DMS 273 (cell line): Measurements from ENCODE around the gene EGFR.

ENCODE experiments used
- DNase-seq: peaks from one replicate; lab custom pipeline; 2025; ENCODE audit not compliant: unreplicated experiment; lab: John Stamatoyannopoulos, UW

EGFR gene

DNA sequence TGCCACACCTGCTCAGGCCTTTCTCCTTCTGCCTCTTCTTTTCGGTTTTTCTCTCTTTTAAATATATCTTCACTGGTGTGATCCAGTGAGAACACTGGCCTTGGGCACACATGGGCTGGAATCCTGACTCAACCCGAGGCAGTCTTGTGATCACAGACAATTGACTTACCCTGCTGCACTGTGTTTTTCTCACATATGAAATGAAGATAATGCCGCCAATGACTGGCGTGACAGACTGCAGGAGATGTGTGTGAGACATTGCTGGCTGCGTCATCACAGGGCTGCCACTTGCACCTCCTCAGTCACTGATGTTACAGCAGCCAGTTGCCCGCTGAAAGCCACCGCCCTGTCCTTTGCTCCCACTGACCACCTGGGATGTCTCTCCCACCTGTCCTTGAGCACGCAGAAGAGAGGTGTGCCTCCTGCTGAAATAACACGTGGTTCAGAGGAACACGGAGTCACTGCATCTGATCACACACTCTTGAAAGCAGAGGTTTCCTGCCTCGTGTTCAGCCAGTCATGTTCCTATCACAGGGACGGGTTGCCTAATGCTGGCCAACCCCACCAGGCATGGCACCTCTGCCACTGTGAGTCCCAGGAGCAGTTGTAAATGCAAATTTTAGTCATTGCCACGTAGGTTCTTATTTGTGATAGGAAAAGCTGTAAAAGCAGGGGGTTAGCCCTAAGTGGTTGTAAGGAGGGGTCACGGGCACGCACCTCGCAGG, 221.8 kb downstream of the EGFR start:
- no peak for DNase-seq

DNA sequence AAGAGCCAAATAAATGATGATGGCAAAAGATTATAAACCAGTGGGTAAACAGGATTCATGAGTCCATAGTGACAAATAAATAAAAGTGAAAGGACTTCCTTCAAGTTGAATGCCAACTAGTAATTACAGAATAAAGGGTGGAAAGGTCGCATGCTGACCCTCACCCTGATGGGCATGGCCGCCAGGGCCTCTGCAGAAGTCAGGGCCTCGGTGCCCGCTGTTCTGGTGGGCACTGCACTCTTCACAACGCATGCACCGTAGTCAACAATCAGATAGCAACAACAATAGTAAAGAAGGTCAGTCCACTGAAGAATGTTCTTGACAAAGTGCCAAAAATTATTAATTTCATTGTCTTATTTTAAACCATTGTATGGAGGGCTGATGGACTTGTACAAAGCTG, 223.1 kb downstream of the EGFR start:
- no peak for DNase-seq

DNA sequence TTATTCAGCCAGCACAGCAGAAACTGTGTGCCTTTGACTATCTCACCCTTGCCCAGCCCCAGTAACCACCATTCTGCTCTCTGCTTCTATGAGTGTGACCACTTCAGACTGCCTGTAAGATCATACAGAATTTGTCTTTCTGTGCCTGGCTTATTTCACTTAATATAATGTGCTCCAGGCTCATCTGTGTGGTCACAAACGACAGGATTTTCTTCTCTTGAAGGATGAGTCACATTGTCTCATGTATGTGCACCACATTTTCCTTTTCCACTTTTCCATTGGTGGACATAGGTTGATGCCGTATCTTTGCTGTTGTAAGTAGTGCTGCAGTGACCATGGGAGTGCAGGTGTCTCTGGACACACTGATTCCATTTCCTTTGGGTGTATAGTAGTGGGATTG, 223.8 kb downstream of the EGFR start:
- DNase-seq: no peak

DNA sequence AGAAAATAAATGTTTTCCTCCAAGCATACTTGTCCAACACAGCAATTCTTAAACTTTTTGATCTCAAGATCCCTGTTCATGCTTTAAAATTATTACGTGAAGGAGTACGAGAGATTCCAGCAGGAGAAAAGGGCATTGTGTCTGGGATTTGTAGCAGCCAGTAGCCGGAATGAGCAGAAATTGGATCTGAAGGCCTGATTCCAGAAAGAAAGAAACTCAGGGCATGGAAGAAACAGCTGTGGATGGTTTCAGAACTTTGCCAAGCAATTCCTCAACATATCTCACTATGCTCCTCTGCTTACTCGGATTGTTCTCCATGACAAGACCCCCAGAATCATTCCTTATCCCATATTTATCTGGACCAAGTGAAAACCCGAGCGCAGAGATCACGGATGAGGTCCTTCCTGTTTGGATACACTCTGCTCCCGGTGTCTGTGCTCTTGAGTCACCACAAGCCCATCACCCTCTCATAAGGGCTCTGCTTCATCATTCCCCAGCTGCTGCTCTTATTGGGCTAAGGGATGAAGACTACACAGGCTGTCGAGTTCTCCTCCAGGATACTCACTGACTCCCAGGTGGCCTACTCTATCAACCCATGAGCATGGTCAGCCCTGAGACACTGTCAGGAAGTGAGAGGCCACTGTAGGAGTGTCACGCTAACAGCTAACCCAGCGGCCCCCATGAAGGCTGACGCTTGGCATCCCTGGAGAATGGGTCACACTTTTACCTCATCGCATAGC, 225.4 kb downstream of the EGFR start:
- DNase-seq: no peak

DNA sequence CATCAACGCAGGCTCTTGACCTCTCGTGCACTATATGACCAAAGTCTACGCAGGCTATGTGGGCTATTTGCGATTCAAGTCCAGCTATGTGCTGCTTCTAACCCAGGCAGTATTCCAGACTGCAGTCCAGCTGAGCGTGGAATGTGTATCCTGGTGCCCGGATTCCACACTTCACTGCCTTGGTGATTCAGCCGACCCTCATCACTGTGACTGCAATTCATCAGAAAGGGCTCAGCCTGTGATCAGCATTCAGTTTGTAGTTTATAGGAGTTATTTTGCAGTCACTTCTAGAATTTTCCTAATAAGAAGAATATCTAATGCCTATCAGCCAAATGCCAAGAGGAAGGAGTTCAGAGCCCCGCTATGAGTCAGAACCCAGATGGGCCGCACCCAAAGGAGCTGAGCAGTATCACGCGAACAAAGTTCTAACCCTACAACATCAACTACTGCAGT, 226.5 kb downstream of the EGFR start:
- no peak for DNase-seq

DNA sequence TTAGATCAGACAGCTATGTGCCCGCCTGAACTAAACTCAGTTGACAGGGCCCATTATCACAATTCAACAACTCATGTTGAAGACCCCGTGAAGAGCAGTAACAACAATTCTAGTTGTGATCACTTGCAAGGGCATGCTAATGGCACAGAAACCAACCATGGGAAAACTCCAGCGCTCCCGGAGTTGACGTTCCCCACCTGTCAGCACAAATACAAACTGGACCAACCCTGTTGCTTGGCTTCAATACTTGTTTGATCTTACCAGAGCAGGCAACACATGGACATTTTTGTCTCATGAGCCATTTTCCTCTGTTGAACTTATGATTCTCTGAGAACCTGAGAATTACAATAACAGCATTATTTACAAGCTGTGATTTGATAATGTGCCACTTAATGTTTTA, 227.4 kb downstream of the EGFR start:
- no peak for DNase-seq

DNA sequence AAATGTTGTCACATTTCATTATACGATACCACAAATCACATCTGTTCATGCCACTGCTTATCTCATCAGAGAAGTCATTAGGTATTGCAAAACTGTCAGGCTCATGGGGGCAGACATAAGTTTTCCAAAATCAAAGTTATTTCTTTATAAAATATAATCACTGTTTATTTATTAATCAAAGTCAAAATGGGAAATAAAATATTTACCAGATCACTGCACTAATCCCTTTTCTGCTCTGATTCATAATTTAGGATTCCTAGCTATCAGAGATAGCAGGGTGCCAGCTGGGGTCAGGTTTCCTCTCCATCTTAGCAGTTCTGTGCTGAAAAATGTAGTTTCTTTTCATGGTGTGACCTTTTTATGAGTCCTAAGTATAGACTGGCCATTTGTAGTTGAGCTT, 228.6 kb downstream of the EGFR start:
- no peak for DNase-seq

DNA sequence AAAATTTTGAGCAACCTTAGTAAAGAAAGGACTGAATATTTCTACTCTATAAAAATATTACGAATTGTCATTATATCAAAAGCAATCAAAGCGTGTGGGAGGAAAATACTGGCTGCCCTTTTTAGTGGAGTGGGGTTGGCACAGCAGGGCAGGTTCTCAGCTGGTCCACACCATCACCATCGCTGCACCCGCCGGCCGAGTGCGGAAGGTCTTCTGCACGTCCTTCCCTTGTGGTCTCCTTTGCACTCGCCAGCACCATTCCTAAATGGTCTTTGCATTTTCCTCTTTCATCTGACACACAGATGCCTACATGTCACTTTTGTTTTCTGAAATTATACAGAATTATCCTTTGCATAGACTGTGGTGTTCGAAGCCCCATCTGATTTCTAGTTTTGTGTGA, 229.7 kb downstream of the EGFR start:
- DNase-seq: no peak

DNA sequence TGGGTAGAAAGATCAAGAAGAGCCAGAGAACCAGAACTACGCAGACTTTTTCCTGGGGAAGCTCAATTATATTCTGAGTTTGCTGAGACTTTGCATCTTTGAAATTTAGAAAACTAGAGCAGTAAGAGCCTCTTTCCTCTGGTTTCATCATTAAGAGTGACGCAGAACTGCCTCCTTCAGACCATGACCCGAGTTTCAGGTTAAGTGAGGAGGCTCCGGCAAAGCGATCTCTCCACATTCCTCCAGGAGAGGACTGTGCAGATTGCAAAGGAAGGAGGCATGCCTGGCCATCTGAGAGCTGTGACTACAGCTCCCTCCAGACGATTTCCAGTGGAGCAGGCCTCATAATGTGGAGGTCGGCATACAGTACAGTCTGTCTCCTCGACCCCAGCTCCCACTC, 230.5 kb downstream of the EGFR start:
- no peak for DNase-seq

DNA sequence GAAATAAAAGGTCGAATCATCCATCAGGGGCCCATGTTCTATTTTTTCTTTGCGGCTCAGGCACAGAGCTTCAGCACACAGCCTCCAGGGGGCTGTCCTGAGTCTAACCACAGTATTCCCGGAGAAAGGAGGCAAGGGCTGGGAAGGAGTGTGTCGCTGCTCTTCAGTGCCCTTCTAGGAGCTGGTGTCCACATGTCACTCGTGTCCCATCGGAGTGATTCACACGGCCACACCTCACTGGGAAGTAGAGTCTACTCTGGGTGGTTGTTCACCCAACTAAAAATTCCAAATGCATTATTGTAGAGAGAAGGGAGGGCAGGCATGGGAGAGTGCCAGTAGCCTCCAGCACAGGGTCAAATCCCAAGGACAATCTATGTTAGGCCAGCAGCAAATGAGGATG, 231.5 kb downstream of the EGFR start:
- peak; percentile 75 for DNase-seq

DNA sequence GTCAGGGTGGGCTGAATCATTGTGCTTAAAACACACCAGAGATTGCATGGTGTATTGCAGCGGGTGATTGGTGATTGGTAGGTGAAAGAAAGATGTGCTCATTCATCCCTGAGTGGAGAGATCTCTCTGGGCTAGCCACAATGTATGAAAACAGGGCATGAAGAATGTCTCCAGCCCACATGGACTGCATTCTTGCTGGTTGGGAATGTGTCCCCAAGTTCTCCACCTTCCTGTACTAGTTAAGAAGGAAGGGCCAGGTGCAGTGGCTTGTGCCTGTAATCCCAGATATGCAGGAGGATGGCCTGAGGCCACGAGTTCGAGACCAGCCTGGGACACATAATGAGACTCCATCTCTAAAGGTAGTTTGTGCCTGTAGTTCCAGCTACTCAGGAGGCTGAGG, 232.5 kb downstream of the EGFR start:
- no peak for DNase-seq

DNA sequence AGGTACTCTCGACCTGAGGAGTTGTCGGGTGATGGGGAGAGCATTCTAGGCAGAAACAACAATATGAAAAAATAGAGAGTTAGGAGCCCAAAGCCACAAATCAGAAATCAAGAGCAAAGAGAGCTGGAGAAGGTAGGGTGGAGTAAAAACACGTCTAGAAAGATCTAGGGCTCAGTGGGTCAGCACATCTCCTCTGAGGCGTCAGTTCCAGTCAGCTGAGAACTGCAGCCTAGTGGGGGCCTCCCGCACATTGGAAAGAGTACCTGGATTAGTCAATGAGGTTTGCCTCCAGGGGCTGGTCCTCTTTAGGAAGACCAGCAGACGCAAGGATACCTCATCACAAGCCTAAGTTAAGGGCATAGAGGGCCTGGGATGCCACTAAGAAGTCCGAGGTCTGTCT, 233.1 kb downstream of the EGFR start:
- no peak for DNase-seq

DNA sequence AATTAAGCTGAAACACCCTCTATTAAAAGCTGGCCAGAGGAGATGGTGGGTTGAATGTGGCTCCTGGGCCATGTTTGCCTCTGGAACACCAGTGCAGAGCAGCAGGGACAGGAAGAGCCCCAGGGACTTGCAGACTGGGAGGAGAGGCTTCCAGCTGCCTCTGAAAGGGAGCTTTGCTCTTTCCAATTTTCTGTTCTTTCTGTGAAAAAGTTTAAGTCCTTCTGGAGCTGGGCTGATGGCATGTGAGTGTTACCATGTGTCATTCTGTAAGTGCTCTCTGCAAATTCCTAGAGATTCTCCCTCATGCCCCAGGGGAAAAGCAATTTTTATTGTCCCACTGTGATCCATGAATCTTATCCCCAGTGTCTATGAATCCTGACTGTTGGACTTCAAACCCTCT, 233.6 kb downstream of the EGFR start:
- DNase-seq: no peak

DNA sequence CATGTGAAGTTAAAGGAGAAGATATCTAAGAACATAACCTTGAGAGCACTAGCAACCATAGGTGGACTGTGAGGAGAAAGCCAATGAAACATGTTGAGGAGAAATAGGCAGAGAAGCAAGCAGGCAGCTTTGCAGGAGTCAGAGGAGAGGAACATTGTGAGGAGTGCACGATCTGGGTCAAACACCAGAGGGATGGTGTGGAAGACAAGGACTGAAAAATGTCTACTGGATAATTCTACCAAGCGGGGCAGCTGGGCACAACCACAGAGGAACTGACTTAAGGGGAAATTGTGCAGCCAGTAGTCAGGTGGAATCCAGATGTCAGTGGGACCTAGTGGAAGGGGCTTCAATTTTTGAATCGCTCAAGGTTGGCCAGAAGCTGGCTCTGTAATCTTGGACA, 234.4 kb downstream of the EGFR start:
- no peak for DNase-seq

DNA sequence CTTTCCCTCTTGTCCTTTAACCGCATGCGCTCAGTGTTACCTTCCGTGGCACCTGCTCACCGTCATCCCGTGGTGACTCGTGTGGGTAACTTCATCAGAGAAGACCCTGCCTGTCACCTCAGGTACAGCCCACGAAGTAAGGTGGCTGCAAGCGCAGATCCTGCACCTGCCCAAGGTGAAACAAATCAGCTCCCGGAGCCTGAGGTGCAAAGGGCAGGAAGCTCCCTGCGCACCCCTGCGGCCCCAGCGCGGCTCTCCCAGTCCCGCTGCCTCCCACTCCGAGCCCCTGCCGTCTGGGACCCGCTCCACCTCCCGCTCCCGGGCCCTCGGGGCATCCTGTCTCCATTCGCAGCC, 235.4 kb downstream of the EGFR start:
- DNase-seq: no peak

DNA sequence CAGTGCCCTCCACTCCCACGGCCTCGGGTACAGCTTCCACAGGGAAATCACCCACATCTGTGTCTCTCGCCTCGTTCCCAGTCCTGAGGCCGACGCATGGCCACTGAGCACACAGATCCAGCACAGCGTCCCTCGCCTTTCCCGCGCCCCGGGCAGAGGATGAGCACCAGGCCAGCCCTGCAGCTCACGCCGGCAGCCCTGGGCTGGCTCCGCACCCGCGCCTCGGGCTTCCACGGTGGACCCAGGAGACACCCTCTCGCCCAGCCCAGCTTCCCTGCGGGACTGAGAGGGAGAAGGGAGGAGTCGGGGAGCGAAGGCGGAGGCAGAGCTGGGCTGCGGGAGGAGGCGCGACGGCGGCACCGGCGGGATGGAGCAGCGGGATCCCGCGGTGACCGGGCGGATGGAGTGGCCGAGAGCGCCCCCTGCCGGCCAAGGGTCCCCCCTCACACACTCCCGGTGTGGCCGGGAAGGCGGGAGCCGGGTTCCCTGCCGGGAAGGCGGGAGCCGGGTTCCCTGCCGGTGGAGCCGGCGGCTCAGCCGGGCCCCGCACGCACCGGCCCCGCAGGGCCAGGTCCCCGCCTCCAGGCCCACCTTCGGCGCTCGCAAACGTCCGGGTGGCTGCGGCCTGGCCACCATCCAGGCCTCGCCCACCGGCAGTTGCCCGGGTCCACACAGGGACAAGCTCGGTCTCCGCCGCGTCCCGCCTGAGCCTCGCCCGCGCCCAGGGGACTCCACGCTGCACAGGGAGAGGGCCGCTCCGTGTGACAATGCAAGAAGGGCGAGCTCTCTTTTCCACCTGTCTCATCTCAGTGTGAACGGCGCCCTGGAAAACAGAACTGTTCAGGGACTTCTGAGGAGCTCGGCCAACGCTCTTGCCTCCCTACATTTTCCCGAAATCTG, 236.0 kb downstream of the EGFR start:
- peak; percentile 95 for DNase-seq

DNA sequence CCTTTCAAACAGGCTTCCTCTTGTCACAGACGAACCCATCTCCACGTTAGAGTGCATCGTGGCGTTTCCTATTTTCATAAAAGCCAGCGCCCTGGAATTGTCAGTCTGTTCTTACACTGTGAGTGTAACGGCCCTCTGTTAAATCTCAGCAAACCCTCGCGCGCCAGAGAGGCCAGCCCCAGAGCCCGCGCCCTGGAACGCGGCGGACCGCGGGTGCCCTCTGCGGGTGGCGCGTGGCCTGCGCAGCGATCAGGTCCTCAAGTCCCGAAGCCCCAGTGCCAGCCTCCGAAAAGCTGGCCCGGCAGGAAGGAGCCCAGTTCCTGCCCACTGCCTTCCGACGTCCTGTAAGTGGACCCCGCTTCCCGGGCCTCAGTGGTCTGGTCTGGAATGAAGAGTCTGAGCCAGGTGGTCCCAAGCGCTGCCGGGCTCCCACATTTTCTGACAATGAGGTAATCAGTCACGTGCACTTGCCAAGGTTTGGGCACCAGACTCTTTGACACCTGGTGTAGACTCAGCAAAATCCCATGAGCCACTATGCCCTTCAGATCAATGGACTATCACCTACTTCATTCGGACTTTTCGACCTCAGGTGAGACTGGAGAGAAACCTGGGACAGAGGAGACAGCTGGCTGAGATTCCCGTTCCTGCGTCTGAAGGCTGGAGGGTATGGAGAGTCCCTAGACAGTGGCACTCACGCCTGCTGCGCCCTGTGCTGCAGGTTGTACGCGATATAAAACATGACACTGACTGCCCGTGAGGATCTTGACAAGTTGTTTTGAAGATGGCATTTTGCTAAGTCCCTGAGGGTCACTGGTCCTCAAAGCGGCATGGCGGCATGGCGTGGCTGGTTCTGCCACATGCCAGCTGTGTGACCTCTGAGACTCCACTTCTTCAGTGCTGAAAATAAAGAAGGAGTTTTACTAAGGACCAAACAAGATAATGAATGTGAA, 237.0 kb downstream of the EGFR start:
- peak; percentile 96 for DNase-seq

DNA sequence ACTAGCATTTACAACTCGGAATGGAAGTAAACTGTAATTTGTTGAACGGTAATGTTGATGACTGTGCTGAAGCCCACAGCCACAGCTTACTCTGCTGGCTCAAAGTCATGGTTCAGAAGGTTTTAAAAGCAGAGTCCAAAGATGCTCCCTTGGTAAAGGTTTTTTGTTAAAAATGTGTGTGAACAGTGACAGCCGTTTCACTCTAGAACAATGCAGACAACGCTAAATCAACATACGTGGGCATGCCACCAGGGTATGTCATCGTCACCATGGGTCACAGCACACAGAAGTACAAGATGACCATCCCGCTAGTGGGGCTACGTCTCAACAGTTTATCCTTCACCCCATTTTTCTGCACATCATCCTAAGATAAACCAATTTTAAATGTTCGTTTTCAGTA, 239.8 kb downstream of the EGFR start:
- DNase-seq: no peak

DNA sequence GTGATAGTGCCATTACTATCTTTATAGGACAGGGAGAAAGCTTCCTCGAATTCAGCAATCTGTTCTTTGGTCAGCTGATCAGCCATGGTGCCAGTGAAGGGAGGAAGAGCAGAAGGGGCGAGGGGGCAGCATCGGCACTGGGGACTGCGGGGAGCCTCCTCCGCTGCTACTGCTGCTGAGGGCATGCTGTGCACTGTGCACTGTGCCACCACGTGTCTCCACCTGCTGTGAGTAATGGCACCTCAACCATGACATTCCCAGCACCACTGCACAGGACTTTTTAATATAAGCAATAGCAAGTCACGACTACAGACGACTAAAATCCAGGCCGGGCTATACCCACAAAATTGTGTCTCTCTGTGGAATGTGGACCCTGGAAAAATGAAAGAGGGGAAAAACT, 241.4 kb downstream of the EGFR start:
- DNase-seq: no peak

DNA sequence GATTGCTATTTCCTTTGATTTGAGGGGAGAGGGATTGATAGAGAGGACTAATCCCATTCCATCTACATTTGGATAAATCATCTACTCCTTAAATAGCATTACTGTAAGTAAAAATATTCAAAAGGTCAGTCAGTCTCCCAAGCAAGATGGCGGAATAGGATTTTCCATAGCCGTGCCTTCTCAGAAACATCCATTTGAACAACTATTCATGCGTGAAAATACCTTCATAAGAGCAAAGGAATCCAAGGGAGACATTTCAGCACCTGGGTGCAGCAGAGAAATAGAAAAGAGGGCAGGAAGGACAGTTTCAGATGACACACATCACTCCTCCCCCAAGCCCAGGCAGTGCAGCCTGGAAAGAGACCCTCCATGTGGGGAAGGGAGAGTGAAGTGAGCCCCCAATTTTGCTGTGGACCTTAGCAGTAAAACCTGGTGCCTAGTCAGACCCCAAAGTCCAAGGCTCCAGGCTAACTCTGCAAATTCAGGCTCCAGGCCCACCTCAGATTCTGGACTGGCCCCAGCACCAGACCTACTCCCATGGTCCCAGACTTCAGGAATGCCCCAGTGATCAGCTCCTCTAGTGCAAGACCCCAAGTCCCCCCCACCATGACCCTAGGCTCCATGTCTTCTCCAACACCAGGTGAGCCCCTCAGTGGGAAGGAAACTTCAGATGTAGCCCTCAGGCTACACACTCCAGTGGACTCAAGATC, 242.0 kb downstream of the EGFR start:
- no peak for DNase-seq
